IMR-90 (cell line): ENCODE measurements around the gene PRKCB. TPM values are rescaled to one million over a fixed set of nuclear protein-coding genes. Genes with fewer than 3 reads are reported as not detected.

Source experiments
- ATAC-seq: fragments of 200-7000 bp; cut with Tn5 transposase; 2 replicates; pipeline ENCODE4 v1.9.1; 2020; ENCODE audit warnings: low read depth, mild to moderate bottlenecking, moderate library complexity
- BruUV-seq: library from RNA; stranded (reverse); fragments of 400-500 nt; replicated peaks from 2 replicates; lab custom pipeline; 2021; lab: Mats Ljungman, UMichigan
- CTCF ChIA-PET: fragments of 300-600 bp; formaldehyde crosslinking; extraction: SDS; loops from one replicate; lab custom pipeline; 2021; ENCODE audit warnings: antibody characterized with exemption; lab: Yijun Ruan, JAX
- POLR2A ChIA-PET: fragments of 300-600 bp; sonication (Branson Sonifier 250); formaldehyde crosslinking; loops from one replicate; lab custom pipeline; 2022; ENCODE audit warnings: antibody characterized with exemption; ENCODE audit not compliant: unreplicated experiment; lab: Charles Lee
- DNase-seq: peaks from one replicate; pipeline ENCODE4 v3.0.0; 2013
- H2AFZ ChIP-seq: replicated peaks from 2 replicates; pipeline ENCODE3; 2013; ENCODE audit warnings: low read length, mild to moderate bottlenecking; ENCODE audit not compliant: poor library complexity
- H2AK5ac ChIP-seq: 2 replicates; pipeline ENCODE4 v1.6.1; 2013; ENCODE audit warnings: low read depth, low read length, inconsistent platforms
- H2AK9ac ChIP-seq: replicated peaks from 2 replicates; pipeline ENCODE3; 2013; ENCODE audit warnings: mild to moderate bottlenecking, low read depth, low read length, moderate library complexity; ENCODE audit not compliant: poor library complexity
- H2BK120ac ChIP-seq: 2 replicates; pipeline ENCODE4 v1.6.1; 2013; ENCODE audit warnings: low read depth, low read length, inconsistent platforms
- H2BK15ac ChIP-seq: 3 replicates; pipeline ENCODE4 v1.6.1; 2013; ENCODE audit warnings: low read depth, low read length, inconsistent platforms
- H2BK20ac ChIP-seq: 2 replicates; pipeline ENCODE4 v1.6.1; 2013; ENCODE audit warnings: low read depth, mild to moderate bottlenecking, inconsistent platforms, low read length, moderate library complexity
- H2BK5ac ChIP-seq: 2 replicates; pipeline ENCODE4 v1.6.1; 2013; ENCODE audit warnings: mild to moderate bottlenecking, low read depth, low read length, inconsistent platforms; ENCODE audit not compliant: poor library complexity, severe bottlenecking
- H3K14ac ChIP-seq: replicated peaks from 2 replicates; pipeline ENCODE4 v1.6.1; 2013; ENCODE audit warnings: low read depth, low read length, inconsistent platforms
- H3K18ac ChIP-seq: 2 replicates; pipeline ENCODE4 v1.6.1; 2013; ENCODE audit warnings: low read depth, low read length, control low read depth
- H3K23ac ChIP-seq: 2 replicates; pipeline ENCODE4 v1.6.1; 2013; ENCODE audit warnings: low read depth, low read length, inconsistent platforms
- H3K27ac ChIP-seq: 2 replicates; pipeline ENCODE4 v1.5.1; 2013; ENCODE audit warnings: mild to moderate bottlenecking, control low read depth, low read length; ENCODE audit not compliant: insufficient read depth
- H3K27me3 ChIP-seq: 2 replicates; pipeline ENCODE4 v1.6.1; 2013; ENCODE audit warnings: low read length; ENCODE audit not compliant: control insufficient read depth, insufficient read depth
- H3K36me3 ChIP-seq: 2 replicates; pipeline ENCODE4 v1.6.1; 2013; ENCODE audit warnings: low read length, mixed read lengths; ENCODE audit not compliant: control insufficient read depth, insufficient read depth
- H3K4ac ChIP-seq: 2 replicates; pipeline ENCODE4 v1.6.1; 2013; ENCODE audit warnings: low read depth, low read length, inconsistent platforms
- H3K4me1 ChIP-seq: 2 replicates; pipeline ENCODE4 v1.6.1; 2013; ENCODE audit warnings: low read length, mixed read lengths; ENCODE audit not compliant: control insufficient read depth, insufficient read depth
- H3K4me2 ChIP-seq: 2 replicates; pipeline ENCODE4 v1.6.1; 2013; ENCODE audit warnings: low read depth, mild to moderate bottlenecking, control low read depth, low read length, moderate library complexity
- H3K4me3 ChIP-seq: 2 replicates; pipeline ENCODE4 v1.5.1; 2013; ENCODE audit warnings: low read depth, mild to moderate bottlenecking, control low read depth, low read length, moderate library complexity; ENCODE audit not compliant: insufficient read depth
- H3K56ac ChIP-seq: 2 replicates; pipeline ENCODE4 v1.6.1; 2013; ENCODE audit warnings: low read length, inconsistent platforms; ENCODE audit not compliant: insufficient read depth; ENCODE audit errors: extremely low read depth
- H3K79me1 ChIP-seq, 2 experiments: 2 replicates each; pipeline ENCODE4 v1.6.1; 2013; ENCODE audit warnings: low read length in 2 of 2, inconsistent platforms in 1 of 2, low read depth in 1 of 2
- H3K9ac ChIP-seq: 2 replicates; pipeline ENCODE4 v1.6.1; 2013; ENCODE audit warnings: low read depth, low read length, control low read depth
- H3K9me1 ChIP-seq: 2 replicates; pipeline ENCODE4 v1.6.1; 2013; ENCODE audit warnings: low read length, inconsistent platforms; ENCODE audit not compliant: insufficient read depth
- H3K9me3 ChIP-seq: 2 replicates; pipeline ENCODE4 v1.6.1; 2013; ENCODE audit warnings: low read length; ENCODE audit not compliant: control insufficient read depth, insufficient read depth
- H4K20me1 ChIP-seq: 2 replicates; pipeline ENCODE4 v1.6.1; 2013; ENCODE audit warnings: low read length, inconsistent platforms; ENCODE audit not compliant: insufficient read depth
- H4K5ac ChIP-seq: 2 replicates; pipeline ENCODE4 v1.6.1; 2013; ENCODE audit warnings: mild to moderate bottlenecking, low read depth, low read length, control low read depth
- H4K8ac ChIP-seq, 2 experiments: 2 replicates each; pipeline ENCODE4 v1.6.1; 2013; ENCODE audit warnings: low read depth in 2 of 2, low read length in 2 of 2, control low read depth in 1 of 2, inconsistent platforms in 1 of 2
- H4K91ac ChIP-seq: 2 replicates; pipeline ENCODE4 v1.6.1; 2013; ENCODE audit warnings: low read depth, low read length, inconsistent platforms; ENCODE audit not compliant: insufficient read depth
- CEBPB ChIP-seq: IDR thresholded peaks from 2 replicates; pipeline ENCODE4 v1.6.1; 2012; ENCODE audit warnings: low read depth, low read length, improper control_type of control experiment
- CHD1 ChIP-seq: IDR thresholded peaks from 2 replicates; pipeline ENCODE4 v1.6.1; 2012; ENCODE audit warnings: low read depth, low read length, improper control_type of control experiment
- FOS ChIP-seq: fragments of 150-350 bp; IDR thresholded peaks from 2 replicates; pipeline ENCODE4 v1.6.1; 2016; ENCODE audit warnings: low read depth, low read length
- MAFK ChIP-seq: IDR thresholded peaks from 2 replicates; pipeline ENCODE4 v1.6.1; 2012; ENCODE audit warnings: low read depth, low read length, improper control_type of control experiment
- MAZ ChIP-seq: IDR thresholded peaks from 2 replicates; pipeline ENCODE4 v1.6.1; 2012; ENCODE audit warnings: low read depth, mild to moderate bottlenecking, low read length, improper control_type of control experiment, moderate library complexity, borderline replicate concordance
- MXI1 ChIP-seq: IDR thresholded peaks from 2 replicates; pipeline ENCODE4 v1.6.1; 2012; ENCODE audit warnings: low read depth, mild to moderate bottlenecking, low read length, moderate library complexity, borderline replicate concordance
- NFE2L2 ChIP-seq: fragments of 150-350 bp; IDR thresholded peaks from 2 replicates; pipeline ENCODE4 v1.6.1; 2016; ENCODE audit warnings: low read depth, mild to moderate bottlenecking, low read length
- POLR2A ChIP-seq: IDR thresholded peaks from 2 replicates; pipeline ENCODE4 v1.6.1; 2012; ENCODE audit warnings: mild to moderate bottlenecking, low read depth, low read length
- RCOR1 ChIP-seq: IDR thresholded peaks from 2 replicates; pipeline ENCODE4 v1.6.1; 2012; ENCODE audit warnings: mild to moderate bottlenecking, low read length, improper control_type of control experiment; ENCODE audit not compliant: insufficient replicate concordance
- RFX5 ChIP-seq: IDR thresholded peaks from 2 replicates; pipeline ENCODE4 v1.8.0; 2012; ENCODE audit warnings: low read depth, mild to moderate bottlenecking, low read length, moderate library complexity
- SMC3 ChIP-seq: fragments of 150-350 bp; IDR thresholded peaks from 2 replicates; pipeline ENCODE4 v1.6.1; 2016; ENCODE audit warnings: low read depth, mild to moderate bottlenecking, antibody characterized with exemption, low read length, moderate library complexity
- WGBS, 2 experiments: methylation state at CpG; one replicate each; pipeline versions ENCODE4 v1.1.5 to v1.1.7; 2013; ENCODE audit warnings: missing lambda C conversion rate in 2 of 2; ENCODE audit not compliant: insufficient read length in 1 of 2; ENCODE audit errors: extremely low coverage in 2 of 2; 5-methylcytosine and 5-hydroxymethylcytosine counted together
- dilution Hi-C: fragments of 300-500 bp; cut with HindIII; formaldehyde crosslinking; loops from one replicate; pipeline ENCODE4 v1.14.3; 2018; ENCODE audit warnings: low sequenced_read_pairs; ENCODE audit not compliant: unreplicated experiment
- in situ Hi-C: fragments of 300-500 bp; cut with MboI; formaldehyde crosslinking; loops from 3 replicates; pipeline ENCODE4 v1.14.3; 2019; ENCODE audit warnings: low sequenced_read_pairs, inconsistent platforms, mixed read lengths
- intact Hi-C: fragments of 100-400 bp; cut with micrococcal nuclease; formaldehyde crosslinking; loops from 2 replicates; pipeline ENCODE4 v1.10.0; 2022
- polyA plus RNA-seq, 3 experiments: library from polyadenylated mRNA; depleted of rRNA; stranded (reverse); fragments of >200 nt; gene quantifications; 2 replicates each; pipeline ENCODE4 v1.2.3, GENCODE V29; 2012; ENCODE audit warnings: low replicate concordance in 1 of 3
- total RNA-seq: library from RNA; depleted of rRNA; stranded (reverse); fragments of >200 nt; gene quantifications from 2 replicates; pipeline ENCODE4 v1.2.3, GENCODE V29; 2012
- TF ChIP-seq, protein P1 (sequence below): fragments of 150-350 bp; IDR thresholded peaks from 2 replicates; pipeline ENCODE4 v1.6.1; 2017; ENCODE audit warnings: mild to moderate bottlenecking, antibody characterized with exemption, low read length, low read depth
- TF ChIP-seq, protein P2 (sequence below): conservative IDR thresholded peaks from 2 replicates; pipeline ENCODE4 v1.5.1; 2012; ENCODE audit warnings: mild to moderate bottlenecking, low read depth, low read length, improper control_type of control experiment

Gene PRKCB
- total and polyA plus RNA-seq, 2 of the 4 experiments (the other 2 are of a cell fraction) = under 0.01 TPM; not detected in 1

GRCh38 chr16:24007934-24008333, 172.2 kb downstream of the PRKCB start:
- Histone ChIP-seq H2AK9ac (no peak overlapping the region), H3K27me3 (no peaks in the 10 kb centered on the region), H2BK120ac (no peak overlapping the region), H3K56ac (no peak overlapping the region), H3K4ac (no peak overlapping the region), H3K27ac (no peak overlapping the region), H3K23ac (no peak overlapping the region), H2BK5ac (no peak overlapping the region), H3K14ac (no peak overlapping the region), H3K36me3 (no peaks in the 10 kb centered on the region), H2AFZ (no peak overlapping the region), H3K79me1 (no peaks in the 10 kb centered on the region), H3K9me3 (no peaks in the 10 kb centered on the region), H4K8ac (no peak overlapping the region), H2BK20ac (no peak overlapping the region), H4K20me1 (no peaks in the 10 kb centered on the region), H3K18ac (no peak overlapping the region), H4K91ac (no peak overlapping the region), H4K5ac (no peak overlapping the region), H3K4me3 (no peak overlapping the region), H3K4me1 (no peaks in the 10 kb centered on the region), H3K4me2 (no peak overlapping the region), H2AK5ac (no peak overlapping the region), H2BK15ac (no peak overlapping the region), H3K9me1 (no peaks in the 10 kb centered on the region), H3K9ac (no peak overlapping the region)
- DNase-seq (no peak), ATAC-seq (no peak)
- TF ChIP-seq MAFK (no peak), POLR2A (no peak), CEBPB (no peak), CHD1 (no peak), MXI1 (no peak), RFX5 (no peak), MAZ (no peak), SMC3 (no peak), FOS (no peak), RCOR1 (no peak), NFE2L2 (no peak)
- TF ChIP-seq, protein P1, sequence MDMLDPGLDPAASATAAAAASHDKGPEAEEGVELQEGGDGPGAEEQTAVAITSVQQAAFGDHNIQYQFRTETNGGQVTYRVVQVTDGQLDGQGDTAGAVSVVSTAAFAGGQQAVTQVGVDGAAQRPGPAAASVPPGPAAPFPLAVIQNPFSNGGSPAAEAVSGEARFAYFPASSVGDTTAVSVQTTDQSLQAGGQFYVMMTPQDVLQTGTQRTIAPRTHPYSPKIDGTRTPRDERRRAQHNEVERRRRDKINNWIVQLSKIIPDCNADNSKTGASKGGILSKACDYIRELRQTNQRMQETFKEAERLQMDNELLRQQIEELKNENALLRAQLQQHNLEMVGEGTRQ = no peak
- TF ChIP-seq, protein P2, sequence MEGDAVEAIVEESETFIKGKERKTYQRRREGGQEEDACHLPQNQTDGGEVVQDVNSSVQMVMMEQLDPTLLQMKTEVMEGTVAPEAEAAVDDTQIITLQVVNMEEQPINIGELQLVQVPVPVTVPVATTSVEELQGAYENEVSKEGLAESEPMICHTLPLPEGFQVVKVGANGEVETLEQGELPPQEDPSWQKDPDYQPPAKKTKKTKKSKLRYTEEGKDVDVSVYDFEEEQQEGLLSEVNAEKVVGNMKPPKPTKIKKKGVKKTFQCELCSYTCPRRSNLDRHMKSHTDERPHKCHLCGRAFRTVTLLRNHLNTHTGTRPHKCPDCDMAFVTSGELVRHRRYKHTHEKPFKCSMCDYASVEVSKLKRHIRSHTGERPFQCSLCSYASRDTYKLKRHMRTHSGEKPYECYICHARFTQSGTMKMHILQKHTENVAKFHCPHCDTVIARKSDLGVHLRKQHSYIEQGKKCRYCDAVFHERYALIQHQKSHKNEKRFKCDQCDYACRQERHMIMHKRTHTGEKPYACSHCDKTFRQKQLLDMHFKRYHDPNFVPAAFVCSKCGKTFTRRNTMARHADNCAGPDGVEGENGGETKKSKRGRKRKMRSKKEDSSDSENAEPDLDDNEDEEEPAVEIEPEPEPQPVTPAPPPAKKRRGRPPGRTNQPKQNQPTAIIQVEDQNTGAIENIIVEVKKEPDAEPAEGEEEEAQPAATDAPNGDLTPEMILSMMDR = no peak
- 0% methylated on average over 1 of the region's 1 CpG; no CpG with 5 or more reads in 1 of the 2 experiments for WGBS, 2 experiments
- BruUV-seq = no TSS peak
- POLR2A ChIA-PET = no interaction called here
- dilution Hi-C loops = no loop called here
- CTCF ChIA-PET = no interaction called here
- in situ Hi-C loops = no loop called here
- intact Hi-C loops = no loop called here
